ENCODE measurements around the gene TMEM88. TPM values are rescaled to one million over a fixed set of nuclear protein-coding genes. Genes with fewer than 3 reads are reported as not detected.

The TMEM88 gene
- total RNA-seq, 2 donors from 2014 or later = 5.2 to 5.3 TPM

DNA sequence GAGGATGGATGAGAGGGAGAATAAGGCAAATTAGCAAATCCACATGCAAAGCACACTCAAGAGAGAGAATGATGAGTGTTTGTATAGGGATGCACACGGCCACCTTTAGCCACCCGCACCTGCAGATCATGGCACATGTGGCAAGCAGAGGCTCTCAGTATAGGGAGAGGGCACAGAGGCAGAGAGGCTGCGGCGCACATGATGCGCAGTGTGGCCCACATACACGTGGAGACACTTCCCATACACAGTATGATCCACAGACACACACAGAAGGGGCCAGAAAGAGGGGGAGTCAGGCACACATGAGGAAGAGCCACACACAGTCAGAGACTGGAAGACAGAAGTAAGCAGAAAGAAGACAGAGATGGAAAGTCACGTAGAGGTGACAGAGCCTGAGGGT, 27.2 kb downstream of the TMEM88 start:
- DNase-seq (no peak), ATAC-seq (replicated peaks in 1 of 2) (no peak)
- H3K4me1 Mint-ChIP-seq (ENCODE audit: low read depth) = no peaks in the 10 kb centered on the region

GRCh38 chr17:7882629-7883028, 27.8 kb downstream of the TMEM88 start:
- DNase-seq = no peak
- Mint-ChIP-seq H3K9me3 (no peaks in the 10 kb centered on the region), H3K4me1 (ENCODE audit: low read depth) (no peaks in the 10 kb centered on the region), H3K36me3 (ENCODE audit: insufficient read depth in 2 of 2) (peaks cover 2 to 3% of the 10 kb centered on the region in 2 donors), H3K27me3 (ENCODE audit: low read depth) (no peaks in the 10 kb centered on the region), H3K27ac (no peak overlapping the region), H3K4me3 (no peak overlapping the region)
- ATAC-seq (replicated peaks in 1 of 2) = no peak

More for the DNA sequence above, 27.2 kb downstream of the TMEM88 start:
- no peak overlapping the region for H3K27ac Mint-ChIP-seq
- peaks cover 2 to 3% of the 10 kb centered on the region in 2 donors for H3K36me3 Mint-ChIP-seq (ENCODE audit: insufficient read depth in 2 of 2)
- no peaks in the 10 kb centered on the region for H3K27me3 Mint-ChIP-seq (ENCODE audit: low read depth)
- H3K9me3 Mint-ChIP-seq = no peaks in the 10 kb centered on the region
- no peak overlapping the region for H3K4me3 Mint-ChIP-seq

DNA sequence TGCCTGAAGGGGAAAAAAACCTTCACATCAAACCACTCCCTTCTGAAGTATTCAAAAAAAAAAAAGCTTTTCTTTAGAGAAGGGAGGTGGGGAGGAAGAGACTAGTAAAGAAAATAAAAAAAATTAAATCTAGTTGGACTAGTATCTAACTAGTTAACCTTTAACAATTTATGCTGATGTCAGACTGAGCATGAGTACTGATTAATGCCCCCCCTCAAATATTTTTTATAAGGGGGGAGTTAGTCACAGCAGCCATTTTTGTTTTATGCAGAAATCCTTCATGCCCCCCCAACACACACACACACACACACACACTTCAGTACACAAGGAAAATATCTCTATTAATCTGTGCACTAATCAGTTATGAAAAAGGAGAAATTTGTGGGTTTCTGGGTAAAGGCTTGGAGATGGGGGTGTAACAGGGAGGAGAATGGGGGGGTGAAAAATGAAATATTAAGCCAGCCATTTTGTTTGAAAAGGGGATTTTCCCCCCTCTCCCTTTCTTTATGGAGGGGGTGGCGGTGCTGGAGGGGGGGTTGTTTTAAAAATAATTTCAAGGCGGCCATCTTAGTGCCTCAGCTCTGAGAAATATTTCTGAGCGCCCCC, 29.0 kb downstream of the TMEM88 start:
- Mint-ChIP-seq H3K36me3 (ENCODE audit: insufficient read depth in 2 of 2) (peaks cover 2 to 3% of the 10 kb centered on the region in 2 donors), H3K27me3 (ENCODE audit: low read depth) (no peaks in the 10 kb centered on the region), H3K4me1 (ENCODE audit: low read depth) (no peaks in the 10 kb centered on the region), H3K9me3 (no peaks in the 10 kb centered on the region), H3K4me3 (peak overlapping the region; percentile 65 to 71), H3K27ac (peak overlapping the region; percentile 34)
- ATAC-seq (replicated peaks in 1 of 2) = no peak
- DNase-seq = peak; percentile 13 to 31

GRCh38 chr17:7884581-7885366, 29.9 kb downstream of the TMEM88 start:
- Mint-ChIP-seq H3K27ac (no peak overlapping the region), H3K27me3 (ENCODE audit: low read depth) (no peaks in the 10 kb centered on the region), H3K4me3 (peak overlapping the region; percentile 58 to 71), H3K36me3 (ENCODE audit: insufficient read depth in 2 of 2) (peaks cover 3 to 4% of the 10 kb centered on the region in 2 donors), H3K4me1 (ENCODE audit: low read depth) (no peaks in the 10 kb centered on the region), H3K9me3 (no peaks in the 10 kb centered on the region)
- DNase-seq (peak; percentile 36 to 42), ATAC-seq (replicated peaks in 1 of 2) (peak in 1 of 2 donors; percentile 1)

GRCh38 chr17:7885367-7886226, 30.7 kb downstream of the TMEM88 start:
- no peaks in the 10 kb centered on the region for H3K4me1 Mint-ChIP-seq (ENCODE audit: low read depth)
- peaks cover 3 to 10% of the 10 kb centered on the region in 2 donors for H3K36me3 Mint-ChIP-seq (ENCODE audit: insufficient read depth in 2 of 2)
- H3K27me3 Mint-ChIP-seq (ENCODE audit: low read depth) = no peaks in the 10 kb centered on the region
- H3K9me3 Mint-ChIP-seq = no peaks in the 10 kb centered on the region
- H3K27ac Mint-ChIP-seq = no peak overlapping the region
- H3K4me3 Mint-ChIP-seq = no peak overlapping the region
- peak; percentile 66 to 69 for DNase-seq
- ATAC-seq (replicated peaks in 1 of 2) = peak; percentile 21 to 22

DNA sequence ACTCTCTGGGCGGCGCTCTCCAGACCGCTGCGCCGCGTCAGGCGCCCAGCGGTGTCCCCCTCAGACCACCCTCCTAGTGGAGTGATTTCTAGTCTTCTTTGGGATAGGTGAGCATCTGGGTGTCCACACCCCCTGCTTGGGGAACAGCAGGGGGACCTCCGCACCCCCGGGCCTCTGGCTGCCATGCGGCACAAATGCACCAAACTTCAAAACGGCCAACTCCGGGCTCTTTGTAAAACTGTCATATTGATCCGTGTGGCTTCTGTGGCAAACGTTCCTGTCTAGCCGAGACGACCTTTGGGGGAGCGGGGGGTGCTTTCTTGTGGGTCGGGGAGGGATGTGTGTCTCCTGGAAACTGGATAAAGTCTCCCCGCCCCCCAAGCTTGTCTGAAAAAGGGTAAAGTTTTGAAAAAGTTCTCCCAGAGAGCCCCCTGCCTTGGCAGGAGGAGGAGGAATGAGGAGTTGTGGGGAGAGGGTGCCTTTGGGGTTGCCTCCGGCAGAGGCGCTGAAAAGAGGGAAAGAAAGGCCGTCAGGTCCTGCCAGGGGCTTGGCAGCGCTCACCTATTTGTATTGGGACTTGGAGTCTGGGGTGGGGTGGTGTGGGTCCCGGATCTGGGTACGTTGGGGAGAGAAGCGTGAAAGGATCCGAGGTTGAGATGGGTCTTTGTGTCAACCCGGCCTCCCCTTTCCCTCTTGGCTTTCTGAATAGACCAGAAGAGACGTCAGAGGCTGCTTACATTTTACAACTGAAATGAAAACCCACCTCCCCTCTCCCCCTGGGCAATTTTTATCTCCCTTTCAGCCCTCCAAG, 31.6 kb downstream of the TMEM88 start:
- H3K9me3 Mint-ChIP-seq = no peaks in the 10 kb centered on the region
- no peaks in the 10 kb centered on the region for H3K27me3 Mint-ChIP-seq (ENCODE audit: low read depth)
- ATAC-seq (replicated peaks in 1 of 2) = peak; percentile 20 to 32
- no peak overlapping the region for H3K27ac Mint-ChIP-seq
- no peaks in the 10 kb centered on the region for H3K4me1 Mint-ChIP-seq (ENCODE audit: low read depth)
- peaks cover 3 to 13% of the 10 kb centered on the region in 2 donors for H3K36me3 Mint-ChIP-seq (ENCODE audit: insufficient read depth in 2 of 2)
- peak; percentile 57 to 69 for DNase-seq
- H3K4me3 Mint-ChIP-seq = no peak overlapping the region

- Mint-ChIP-seq H3K4me3 (no peak overlapping the region), H3K4me1 (ENCODE audit: low read depth) (no peaks in the 10 kb centered on the region), H3K27me3 (ENCODE audit: low read depth) (no peaks in the 10 kb centered on the region), H3K27ac (no peak overlapping the region), H3K36me3 (ENCODE audit: insufficient read depth in 2 of 2) (peaks cover 3 to 13% of the 10 kb centered on the region in 2 donors), H3K9me3 (no peaks in the 10 kb centered on the region)
- DNase-seq (no peak), ATAC-seq (replicated peaks in 1 of 2) (no peak)
Observed at GRCh38 chr17:7887038-7887481, 32.2 kb downstream of the TMEM88 start.

- DNase-seq (peak; percentile 82 to 87), ATAC-seq (replicated peaks in 1 of 2) (peak; percentile 78 to 79)
- Mint-ChIP-seq H3K36me3 (ENCODE audit: insufficient read depth in 2 of 2) (peaks cover 3 to 13% of the 10 kb centered on the region in 2 donors), H3K9me3 (no peaks in the 10 kb centered on the region), H3K27me3 (ENCODE audit: low read depth) (no peaks in the 10 kb centered on the region), H3K4me1 (ENCODE audit: low read depth) (no peaks in the 10 kb centered on the region), H3K4me3 (no peak overlapping the region), H3K27ac (no peak overlapping the region)
Observed at GRCh38 chr17:7887482-7888183, 32.8 kb downstream of the TMEM88 start.

DNA sequence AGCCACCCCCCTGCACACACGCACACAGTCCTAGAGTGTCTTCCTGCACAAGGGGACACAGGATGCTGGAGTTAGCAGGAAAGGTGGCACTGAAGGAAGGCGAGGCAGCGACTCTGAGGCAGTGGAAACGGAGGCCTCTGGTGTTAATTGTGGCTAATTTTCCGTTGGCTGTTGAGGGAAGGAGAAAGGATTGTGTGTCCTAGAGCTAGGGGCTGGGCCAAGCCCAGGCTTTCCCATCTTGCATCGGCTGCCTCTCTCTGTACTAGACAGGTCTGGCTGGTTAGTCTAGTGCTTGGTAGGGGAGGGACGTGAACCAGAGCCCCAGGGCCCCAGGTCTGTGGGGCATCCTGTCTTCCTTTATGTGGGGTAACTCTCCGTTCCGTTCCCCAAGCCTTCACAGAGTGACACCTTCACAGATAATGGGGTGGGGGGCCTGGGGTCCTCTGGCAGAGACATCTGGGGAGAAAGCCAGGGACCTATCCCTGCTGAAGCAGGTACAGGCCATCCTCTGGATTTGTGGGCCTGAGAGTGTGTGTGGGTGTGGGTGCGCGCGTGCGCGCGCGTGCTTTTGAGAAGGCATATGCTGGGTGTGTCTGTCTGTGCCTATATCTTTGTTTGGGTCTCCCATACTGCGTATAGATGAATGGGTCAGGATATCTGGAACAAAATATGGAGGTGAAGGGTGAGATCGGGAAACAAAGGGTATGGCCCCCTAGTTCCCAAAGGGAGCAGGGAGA, 33.5 kb downstream of the TMEM88 start, which contains the start of gene CHD3:
TSS of gene CHD3 (plus strand) at position 606 of the 737 bp plus-strand sequence. CDS start 212 bp downstream, outside the sequence.
- Mint-ChIP-seq H3K27me3 (ENCODE audit: low read depth) (no peaks in the 10 kb centered on the region), H3K9me3 (no peaks in the 10 kb centered on the region), H3K27ac (no peak within 1 kb of the TSS), H3K4me1 (ENCODE audit: low read depth) (no peaks in the 10 kb centered on the region), H3K4me3 (no peak within 1 kb of the TSS), H3K36me3 (ENCODE audit: insufficient read depth in 2 of 2) (peaks cover 3 to 13% of the 10 kb centered on the region in 2 donors)
- DNase-seq (peak; percentile 61 to 65), ATAC-seq (replicated peaks in 1 of 2) (peak; percentile 22 to 24)

DNA sequence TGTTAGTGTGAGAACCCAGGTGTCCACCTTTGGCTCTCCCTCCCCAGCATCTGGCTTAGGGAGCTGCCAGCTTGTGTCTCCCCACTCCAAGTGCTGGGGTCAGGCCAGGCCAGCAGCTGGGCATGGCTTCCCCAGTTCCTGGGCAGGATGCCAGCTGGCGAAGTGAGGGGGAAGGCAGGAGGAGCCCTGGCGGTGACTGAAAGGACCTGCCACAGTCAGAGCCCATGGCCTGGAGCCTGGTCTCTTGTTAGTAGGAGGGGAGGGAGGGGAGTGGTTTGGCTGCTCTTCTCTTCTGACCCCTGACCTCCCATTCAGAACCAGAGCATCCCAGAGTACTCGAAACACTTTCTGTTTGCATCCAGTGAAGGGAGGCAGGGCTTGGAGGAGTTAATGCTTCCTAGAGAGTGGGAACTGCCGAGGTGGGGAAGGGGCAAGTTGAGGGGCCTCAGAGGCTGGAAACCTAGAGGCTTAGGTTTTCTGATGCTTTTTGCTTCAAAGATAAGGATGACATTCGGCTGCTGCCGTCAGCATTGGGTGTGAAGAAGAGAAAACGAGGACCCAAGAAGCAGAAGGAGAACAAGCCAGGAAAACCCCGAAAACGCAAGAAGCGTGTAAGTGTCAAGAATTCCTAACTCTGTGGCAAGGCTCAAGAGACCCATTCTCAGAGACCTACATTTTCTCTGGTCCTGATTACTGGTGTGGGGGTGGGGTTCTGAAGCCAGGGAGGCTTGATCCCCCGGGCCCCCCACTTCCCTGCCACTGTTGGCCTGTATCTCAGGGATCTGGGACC, 34.5 kb downstream of the TMEM88 start:
- peak; percentile 52 to 54 for DNase-seq
- H3K4me1 Mint-ChIP-seq (ENCODE audit: low read depth) = peaks cover 4% of the 10 kb centered on the region
- no peaks in the 10 kb centered on the region for H3K27me3 Mint-ChIP-seq (ENCODE audit: low read depth)
- H3K27ac Mint-ChIP-seq = no peak overlapping the region
- no peaks in the 10 kb centered on the region for H3K9me3 Mint-ChIP-seq
- H3K4me3 Mint-ChIP-seq = no peak overlapping the region
- H3K36me3 Mint-ChIP-seq (ENCODE audit: insufficient read depth in 2 of 2) = peaks cover 5 to 18% of the 10 kb centered on the region in 2 donors
- no peak for ATAC-seq (replicated peaks in 1 of 2)
